HepG2 (cell line): Measurements from ENCODE around the gene PTPRD. TPM values are rescaled to one million over a fixed set of nuclear protein-coding genes. Genes with fewer than 3 reads are reported as not detected.

Experiments
- ATAC-seq: fragments of 200-7000 bp; cut with Tn5 transposase; 3 replicates; pipeline ENCODE4 v1.9.1; 2020; ENCODE audit warnings: mild to moderate bottlenecking, moderate library complexity
- BruUV-seq: library from RNA; stranded (reverse); fragments of 400-500 nt; replicated peaks from 2 replicates; lab custom pipeline; 2021; lab: Mats Ljungman, UMichigan
- CTCF ChIA-PET: fragments of 300-600 bp; formaldehyde crosslinking; extraction: SDS; loops from one replicate; lab custom pipeline; 2021; ENCODE audit warnings: low total read pairs, inconsistent platforms, low intra/inter-chr PET ratio; lab: Yijun Ruan, JAX
- POLR2A ChIA-PET: fragments of 350-600 bp; sonication (Branson Sonifier 250); formaldehyde crosslinking; loops from one replicate; lab custom pipeline; 2020; ENCODE audit warnings: antibody characterized with exemption, inconsistent platforms; lab: Yijun Ruan, JAX
- DNase-seq: peaks from one replicate; pipeline ENCODE4 v3.0.0-alpha.2; 2015; ENCODE audit warnings: low spot score
- FAIRE-seq: peaks from 3 replicates; lab custom pipeline; 2011; peaks lifted over from hg19 to GRCh38; lab: Jason Lieb, UNC
- H2AFZ ChIP-seq: one replicate; pipeline ENCODE4 v1.6.1; 2011; ENCODE audit warnings: low read length, inconsistent platforms
- H3K27ac ChIP-seq: fragments of 300-600 bp; 3 replicates; pipeline ENCODE4 v1.8.0; 2011; ENCODE audit warnings: mixed run types, mild to moderate bottlenecking, mixed read lengths, low read length, inconsistent platforms; ENCODE audit not compliant: insufficient read depth; ENCODE audit errors: extremely low read length
- H3K27me3 ChIP-seq, 2 experiments: fragments of 200-600 bp in 1 of 2; 2 replicates in 1 of 2; 3 replicates in 1 of 2; pipeline versions ENCODE4 v1.6.0 to v1.8.0; 2011; ENCODE audit warnings: low read length in 2 of 2, mild to moderate bottlenecking in 2 of 2, moderate library complexity in 2 of 2, inconsistent platforms in 1 of 2; ENCODE audit not compliant: insufficient read depth in 2 of 2, control insufficient read depth in 1 of 2
- H3K36me3 ChIP-seq, 2 experiments: fragments of 200-600 bp in 1 of 2; replicated peaks in 1 of 2; 2 replicates in 1 of 2; 3 replicates in 1 of 2; pipeline versions ENCODE4 v1.5.1 to v1.8.0; 2011; ENCODE audit warnings: low read length in 2 of 2, inconsistent platforms in 1 of 2; ENCODE audit not compliant: insufficient read depth in 2 of 2, control insufficient read depth in 1 of 2
- H3K4me1 ChIP-seq: 2 replicates; pipeline ENCODE4 v1.5.1; 2012; ENCODE audit warnings: low read length, inconsistent platforms; ENCODE audit not compliant: insufficient read depth
- H3K4me2 ChIP-seq: 2 replicates; pipeline ENCODE4 v1.6.0; 2011; ENCODE audit warnings: low read depth, low read length, inconsistent platforms
- H3K4me3 ChIP-seq, 3 experiments: fragments of 200-600 bp in 1 of 3; sonication (generic), shearing (Covaris generic) in 1 of 3; replicated peaks in 1 of 3; 2 replicates each; pipeline ENCODE4 v1.5.1; 2011 to 2016; ENCODE audit warnings: low read length in 3 of 3, inconsistent platforms in 2 of 3, low read depth in 2 of 3, mild to moderate bottlenecking in 2 of 3, control low read depth in 1 of 3, mixed read lengths in 1 of 3; ENCODE audit not compliant: insufficient read depth in 1 of 3
- H3K79me2 ChIP-seq: one replicate; pipeline ENCODE4 v1.6.1; 2011; ENCODE audit warnings: low read length, inconsistent platforms; ENCODE audit not compliant: insufficient read depth
- H3K9ac ChIP-seq: 2 replicates; pipeline ENCODE4 v1.6.0; 2011; ENCODE audit warnings: mild to moderate bottlenecking, low read depth, low read length, inconsistent platforms; ENCODE audit not compliant: insufficient read depth
- H3K9me3 ChIP-seq: 2 replicates; pipeline ENCODE4 v1.5.1; 2012; ENCODE audit warnings: mild to moderate bottlenecking, low read length
- H4K20me1 ChIP-seq: 2 replicates; pipeline ENCODE4 v1.6.0; 2011; ENCODE audit warnings: inconsistent platforms, mild to moderate bottlenecking, low read length, moderate library complexity; ENCODE audit not compliant: insufficient read depth
- EED ChIP-seq: sonication (generic); formaldehyde crosslinking; IDR thresholded peaks from 2 replicates; pipeline ENCODE4 v1.5.0; 2020; ENCODE audit warnings: mild to moderate bottlenecking, missing genetic modification reagents
- HOXD1 ChIP-seq: sonication (generic); formaldehyde crosslinking; IDR thresholded peaks from 2 replicates; pipeline ENCODE4 v1.5.0; 2020; ENCODE audit warnings: missing genetic modification reagents
- SRSF1 ChIP-seq: fragments of 200-400 bp; formaldehyde crosslinking; optimal IDR thresholded peaks from 2 replicates; pipeline ENCODE3; 2017; ENCODE audit warnings: mild to moderate bottlenecking, low read depth, low read length, moderate library complexity
- ZNF20 ChIP-seq: sonication (generic); formaldehyde crosslinking; IDR thresholded peaks from 2 replicates; pipeline ENCODE4 v1.4.0; 2020; ENCODE audit warnings: mild to moderate bottlenecking, moderate library complexity, missing genetic modification reagents
- ZNF264 ChIP-seq: sonication (generic); formaldehyde crosslinking; IDR thresholded peaks from 2 replicates; pipeline ENCODE4 v1.4.0; 2020; ENCODE audit warnings: missing genetic modification reagents
- ZNF496 ChIP-seq: sonication (generic); formaldehyde crosslinking; IDR thresholded peaks from 2 replicates; pipeline ENCODE4 v1.8.1; 2023; ENCODE audit warnings: mild to moderate bottlenecking, moderate library complexity, missing genetic modification reagents; ENCODE audit not compliant: insufficient replicate concordance
- WGBS: methylation state at CpG from one replicate; pipeline ENCODE4 v1.1.6; 2017; ENCODE audit warnings: low lambda C conversion rate; 5-methylcytosine and 5-hydroxymethylcytosine counted together
- in situ Hi-C: cut with HindIII; loops from 2 replicates; pipeline ENCODE4 v1.10.0; 2017; ENCODE audit warnings: low pct_unique_long_range_greater_than_20kb; ENCODE audit not compliant: extremely low pct_ligation_motif_present
- intact Hi-C: fragments of 100-400 bp; cut with micrococcal nuclease; formaldehyde crosslinking; loops from one replicate; pipeline ENCODE4 v1.10.0; 2022; ENCODE audit not compliant: unreplicated experiment
- polyA plus RNA-seq, 8 experiments: library from polyadenylated mRNA; depleted of rRNA in 3 of 8; stranded (reverse) in 7 of 8; unstranded in 1 of 8; fragments of >200 nt; fragmentation: Illumina TruSeq in 4 of 8; extraction: Trizol in 4 of 8; gene quantifications; 2 replicates each; pipeline versions ENCODE4 v1.2.1 to v1.2.3, GENCODE V29; 2011 to 2016; ENCODE audit warnings: low read depth in 4 of 8, missing spikeins in 1 of 8, mixed read lengths in 1 of 8; ENCODE audit not compliant: insufficient read depth in 1 of 8
- total RNA-seq, 5 experiments: library from RNA; depleted of rRNA; stranded (reverse); fragments of >200 nt; fragmentation: Illumina TruSeq; extraction: Trizol; gene quantifications; 2 replicates each; pipeline ENCODE4 v1.2.3, GENCODE V29; 2016; ENCODE audit warnings: low read depth in 1 of 5
- TF ChIP-seq, protein P1 (sequence below): sonication (generic); formaldehyde crosslinking; IDR thresholded peaks from 2 replicates; pipeline ENCODE4 v1.5.1; 2020; ENCODE audit warnings: mild to moderate bottlenecking, missing genetic modification reagents, borderline replicate concordance
- TF ChIP-seq, protein P2 (sequence below): IDR thresholded peaks from 2 replicates; pipeline ENCODE4 v1.6.1; 2016; ENCODE audit warnings: missing biosample characterization, missing genetic modification reagents, low read depth
- TF ChIP-seq, protein P3 (sequence below), 2 experiments: sonication (generic) in 1 of 2; formaldehyde crosslinking in 1 of 2; IDR thresholded peaks; 2 replicates each; pipeline versions ENCODE4 v1.5.1 to v1.6.1; 2011 to 2020; ENCODE audit warnings: borderline replicate concordance in 1 of 2, low read depth in 1 of 2, low read length in 1 of 2, mild to moderate bottlenecking in 1 of 2, missing genetic modification reagents in 1 of 2, moderate library complexity in 1 of 2
- TF ChIP-seq, protein P4 (sequence below): sonication (generic); formaldehyde crosslinking; IDR thresholded peaks from 2 replicates; pipeline ENCODE4 v1.4.0; 2020; ENCODE audit warnings: missing genetic modification reagents
- TF ChIP-seq, protein P5 (sequence below): sonication (generic); formaldehyde crosslinking; IDR thresholded peaks from 2 replicates; pipeline ENCODE4 v1.5.0; 2020; ENCODE audit warnings: missing genetic modification reagents

PTPRD gene
- total and polyA plus RNA-seq, 2 of the 13 experiments (the other 11 are each of a cell fraction or from before 2014, with no cell fraction given) = 0.05 TPM; not detected in 1

DNA sequence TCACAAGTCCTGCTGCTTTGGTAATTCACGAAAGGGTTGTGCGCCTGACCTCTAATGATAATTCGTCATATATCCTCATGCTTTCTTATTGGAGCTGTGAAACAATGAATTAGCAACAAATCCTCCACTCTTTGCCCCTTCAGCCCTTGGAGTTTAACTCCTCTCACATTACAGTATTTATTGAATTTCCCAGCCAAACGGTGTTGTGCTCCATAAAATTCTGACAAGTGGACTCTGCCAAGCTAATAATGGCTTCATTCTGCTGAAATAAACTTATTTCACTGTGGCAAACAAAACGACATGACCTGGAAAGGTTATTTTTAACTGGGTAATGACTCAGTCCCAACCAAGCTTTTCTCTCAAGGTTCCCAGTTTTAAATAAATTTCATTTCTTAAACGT lies 1828.9 kb downstream of the PTPRD start:
- H3K4me3 ChIP-seq = no peak overlapping the region
- H3K4me2 ChIP-seq = no peak overlapping the region
- in situ Hi-C loops = no loop called here
- no peak for TF ChIP-seq EED (CRISPR knock-in tag)
- TF ChIP-seq HOXD1 = no peak
- TF ChIP-seq, protein P1, sequence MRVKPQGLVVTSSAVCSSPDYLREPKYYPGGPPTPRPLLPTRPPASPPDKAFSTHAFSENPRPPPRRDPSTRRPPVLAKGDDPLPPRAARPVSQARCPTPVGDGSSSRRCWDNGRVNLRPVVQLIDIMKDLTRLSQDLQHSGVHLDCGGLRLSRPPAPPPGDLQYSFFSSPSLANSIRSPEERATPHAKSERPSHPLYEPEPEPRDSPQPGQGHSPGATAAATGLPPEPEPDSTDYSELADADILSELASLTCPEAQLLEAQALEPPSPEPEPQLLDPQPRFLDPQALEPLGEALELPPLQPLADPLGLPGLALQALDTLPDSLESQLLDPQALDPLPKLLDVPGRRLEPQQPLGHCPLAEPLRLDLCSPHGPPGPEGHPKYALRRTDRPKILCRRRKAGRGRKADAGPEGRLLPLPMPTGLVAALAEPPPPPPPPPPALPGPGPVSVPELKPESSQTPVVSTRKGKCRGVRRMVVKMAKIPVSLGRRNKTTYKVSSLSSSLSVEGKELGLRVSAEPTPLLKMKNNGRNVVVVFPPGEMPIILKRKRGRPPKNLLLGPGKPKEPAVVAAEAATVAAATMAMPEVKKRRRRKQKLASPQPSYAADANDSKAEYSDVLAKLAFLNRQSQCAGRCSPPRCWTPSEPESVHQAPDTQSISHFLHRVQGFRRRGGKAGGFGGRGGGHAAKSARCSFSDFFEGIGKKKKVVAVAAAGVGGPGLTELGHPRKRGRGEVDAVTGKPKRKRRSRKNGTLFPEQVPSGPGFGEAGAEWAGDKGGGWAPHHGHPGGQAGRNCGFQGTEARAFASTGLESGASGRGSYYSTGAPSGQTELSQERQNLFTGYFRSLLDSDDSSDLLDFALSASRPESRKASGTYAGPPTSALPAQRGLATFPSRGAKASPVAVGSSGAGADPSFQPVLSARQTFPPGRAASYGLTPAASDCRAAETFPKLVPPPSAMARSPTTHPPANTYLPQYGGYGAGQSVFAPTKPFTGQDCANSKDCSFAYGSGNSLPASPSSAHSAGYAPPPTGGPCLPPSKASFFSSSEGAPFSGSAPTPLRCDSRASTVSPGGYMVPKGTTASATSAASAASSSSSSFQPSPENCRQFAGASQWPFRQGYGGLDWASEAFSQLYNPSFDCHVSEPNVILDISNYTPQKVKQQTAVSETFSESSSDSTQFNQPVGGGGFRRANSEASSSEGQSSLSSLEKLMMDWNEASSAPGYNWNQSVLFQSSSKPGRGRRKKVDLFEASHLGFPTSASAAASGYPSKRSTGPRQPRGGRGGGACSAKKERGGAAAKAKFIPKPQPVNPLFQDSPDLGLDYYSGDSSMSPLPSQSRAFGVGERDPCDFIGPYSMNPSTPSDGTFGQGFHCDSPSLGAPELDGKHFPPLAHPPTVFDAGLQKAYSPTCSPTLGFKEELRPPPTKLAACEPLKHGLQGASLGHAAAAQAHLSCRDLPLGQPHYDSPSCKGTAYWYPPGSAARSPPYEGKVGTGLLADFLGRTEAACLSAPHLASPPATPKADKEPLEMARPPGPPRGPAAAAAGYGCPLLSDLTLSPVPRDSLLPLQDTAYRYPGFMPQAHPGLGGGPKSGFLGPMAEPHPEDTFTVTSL = no peak
- TF ChIP-seq, protein P2, sequence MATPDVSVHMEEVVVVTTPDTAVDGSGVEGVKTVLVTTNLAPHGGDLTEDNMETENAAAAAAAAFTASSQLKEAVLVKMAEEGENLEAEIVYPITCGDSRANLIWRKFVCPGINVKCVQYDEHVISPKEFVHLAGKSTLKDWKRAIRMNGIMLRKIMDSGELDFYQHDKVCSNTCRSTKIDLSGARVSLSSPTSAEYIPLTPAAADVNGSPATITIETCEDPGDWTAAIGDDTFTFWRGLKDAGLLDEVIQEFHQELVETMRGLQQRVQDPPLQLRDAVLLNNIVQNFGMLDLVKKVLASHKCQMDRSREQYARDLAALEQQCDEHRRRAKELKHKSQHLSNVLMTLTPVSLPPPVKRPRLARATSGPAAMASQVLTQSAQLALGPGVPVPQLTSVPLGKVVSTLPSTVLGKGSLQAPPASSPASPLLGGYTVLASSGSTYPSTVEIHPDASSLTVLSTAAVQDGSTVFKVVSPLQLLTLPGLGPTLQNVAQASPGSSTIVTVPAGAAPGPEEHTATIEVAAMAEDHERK (CRISPR knock-in tag) = no peak
- TF ChIP-seq, protein P3, sequence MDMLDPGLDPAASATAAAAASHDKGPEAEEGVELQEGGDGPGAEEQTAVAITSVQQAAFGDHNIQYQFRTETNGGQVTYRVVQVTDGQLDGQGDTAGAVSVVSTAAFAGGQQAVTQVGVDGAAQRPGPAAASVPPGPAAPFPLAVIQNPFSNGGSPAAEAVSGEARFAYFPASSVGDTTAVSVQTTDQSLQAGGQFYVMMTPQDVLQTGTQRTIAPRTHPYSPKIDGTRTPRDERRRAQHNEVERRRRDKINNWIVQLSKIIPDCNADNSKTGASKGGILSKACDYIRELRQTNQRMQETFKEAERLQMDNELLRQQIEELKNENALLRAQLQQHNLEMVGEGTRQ (IDR thresholded peaks at IDR 0.05; ENCODE audit: low read depth, low read length) = no peak
- TF ChIP-seq, protein P3 (CRISPR knock-in tag; IDR thresholded peaks at IDR 0.05; ENCODE audit: borderline replicate concordance) = no peak
- TF ChIP-seq ZNF496 (CRISPR knock-in tag) = no peak
- TF ChIP-seq ZNF20 (CRISPR knock-in tag) = no peak
- TF ChIP-seq SRSF1 = no peak
- TF ChIP-seq, protein P4, sequence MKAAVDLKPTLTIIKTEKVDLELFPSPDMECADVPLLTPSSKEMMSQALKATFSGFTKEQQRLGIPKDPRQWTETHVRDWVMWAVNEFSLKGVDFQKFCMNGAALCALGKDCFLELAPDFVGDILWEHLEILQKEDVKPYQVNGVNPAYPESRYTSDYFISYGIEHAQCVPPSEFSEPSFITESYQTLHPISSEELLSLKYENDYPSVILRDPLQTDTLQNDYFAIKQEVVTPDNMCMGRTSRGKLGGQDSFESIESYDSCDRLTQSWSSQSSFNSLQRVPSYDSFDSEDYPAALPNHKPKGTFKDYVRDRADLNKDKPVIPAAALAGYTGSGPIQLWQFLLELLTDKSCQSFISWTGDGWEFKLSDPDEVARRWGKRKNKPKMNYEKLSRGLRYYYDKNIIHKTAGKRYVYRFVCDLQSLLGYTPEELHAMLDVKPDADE (CRISPR knock-in tag) = no peak
- TF ChIP-seq ZNF264 (CRISPR knock-in tag) = no peak
- TF ChIP-seq, protein P5, sequence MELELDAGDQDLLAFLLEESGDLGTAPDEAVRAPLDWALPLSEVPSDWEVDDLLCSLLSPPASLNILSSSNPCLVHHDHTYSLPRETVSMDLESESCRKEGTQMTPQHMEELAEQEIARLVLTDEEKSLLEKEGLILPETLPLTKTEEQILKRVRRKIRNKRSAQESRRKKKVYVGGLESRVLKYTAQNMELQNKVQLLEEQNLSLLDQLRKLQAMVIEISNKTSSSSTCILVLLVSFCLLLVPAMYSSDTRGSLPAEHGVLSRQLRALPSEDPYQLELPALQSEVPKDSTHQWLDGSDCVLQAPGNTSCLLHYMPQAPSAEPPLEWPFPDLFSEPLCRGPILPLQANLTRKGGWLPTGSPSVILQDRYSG (CRISPR knock-in tag) = no peak

More for the DNA sequence above, 1828.9 kb downstream of the PTPRD start:
- FAIRE-seq (no peak), DNase-seq (no peak), ATAC-seq (no peak)
- no TSS peak for BruUV-seq
- H2AFZ ChIP-seq = no peak overlapping the region
- no peaks in the 10 kb centered on the region for H4K20me1 ChIP-seq
- H3K27ac ChIP-seq = no peak overlapping the region
- H3K27me3 ChIP-seq = no peaks in the 10 kb centered on the region
- no peaks in the 10 kb centered on the region for H3K9me3 ChIP-seq
- ChIA-PET CTCF (no interaction called here), POLR2A (no interaction called here)
- H3K4me1 ChIP-seq = no peaks in the 10 kb centered on the region
- H3K9ac ChIP-seq = no peak overlapping the region
- no peaks in the 10 kb centered on the region for H3K36me3 ChIP-seq
- 30% methylated on average over 6 of the region's 6 CpGs for WGBS
- intact Hi-C loops = no loop called here
- H3K79me2 ChIP-seq = no peaks in the 10 kb centered on the region
